Hepatocyte (in vitro differentiated cells): ENCODE data around the gene ESYT3. TPM values are rescaled to one million over a fixed set of nuclear protein-coding genes. Genes with fewer than 3 reads are reported as not detected.
"Not testable (repeated sequence)": the region's sequence is repeated elsewhere in the genome, so short reads cannot be mapped to it uniquely, and the experiment has no call there.

Source experiments
- DNase-seq: peaks from one replicate; pipeline ENCODE4 v3.0.0-alpha.2; 2016; ENCODE audit warnings: low spot score
- H2AFZ ChIP-seq: fragments of 200-600 bp; sonication (generic); 2 replicates; pipeline ENCODE4 v1.6.0; 2016; ENCODE audit warnings: antibody characterized with exemption, mild to moderate bottlenecking
- H3K27ac ChIP-seq: fragments of 200-600 bp; sonication (generic); 2 replicates; pipeline ENCODE4 v1.5.1; 2016; ENCODE audit warnings: mild to moderate bottlenecking
- H3K27me3 ChIP-seq: fragments of 200-600 bp; sonication (generic); 2 replicates; pipeline ENCODE4 v1.6.1; 2016
- H3K36me3 ChIP-seq: fragments of 200-600 bp; sonication (generic); replicated peaks from 2 replicates; pipeline ENCODE4 v1.5.1; 2016; ENCODE audit warnings: low read depth; ENCODE audit not compliant: insufficient read depth
- H3K4me1 ChIP-seq: fragments of 200-600 bp; sonication (generic); 2 replicates; pipeline ENCODE4 v1.5.1; 2016; ENCODE audit warnings: mild to moderate bottlenecking, moderate library complexity; ENCODE audit not compliant: insufficient read depth
- H3K4me2 ChIP-seq: fragments of 200-600 bp; sonication (generic); 2 replicates; pipeline ENCODE4 v1.6.0; 2016
- H3K4me3 ChIP-seq: fragments of 200-600 bp; sonication (generic); 2 replicates; pipeline ENCODE4 v1.5.1; 2016; ENCODE audit warnings: mild to moderate bottlenecking
- H3K79me2 ChIP-seq: fragments of 200-600 bp; sonication (generic); 2 replicates; pipeline ENCODE4 v1.6.0; 2017; ENCODE audit warnings: mild to moderate bottlenecking
- H3K9me2 ChIP-seq: fragments of 200-600 bp; sonication (generic); replicated peaks from 2 replicates; pipeline ENCODE4 v1.6.0; 2017; ENCODE audit warnings: mild to moderate bottlenecking; ENCODE audit not compliant: insufficient read depth
- H3K9me3 ChIP-seq: fragments of 200-600 bp; sonication (generic); 2 replicates; pipeline ENCODE4 v1.5.1; 2016; ENCODE audit warnings: low read depth, mild to moderate bottlenecking
- H4K20me1 ChIP-seq: fragments of 200-600 bp; sonication (generic); 2 replicates; pipeline ENCODE4 v1.6.0; 2016; ENCODE audit warnings: mild to moderate bottlenecking; ENCODE audit not compliant: insufficient read depth, poor library complexity, severe bottlenecking
- EZH2 ChIP-seq: fragments of 200-600 bp; sonication (generic); IDR thresholded peaks from 2 replicates; pipeline ENCODE4 v1.6.1; 2016; ENCODE audit warnings: antibody characterized with exemption, mild to moderate bottlenecking, borderline replicate concordance
- EZH2phosphoT487 ChIP-seq: fragments of 200-600 bp; sonication (generic); IDR thresholded peaks from one replicate; pipeline ENCODE4 v1.6.1; 2018; ENCODE audit warnings: antibody characterized with exemption, mild to moderate bottlenecking, low read depth, moderate library complexity; ENCODE audit not compliant: unreplicated experiment, severe bottlenecking
- WGBS: methylation state at CpG from one replicate; pipeline ENCODE4 v1.1.6; 2016; ENCODE audit warnings: low lambda C conversion rate; ENCODE audit errors: missing lambda C conversion rate; 5-methylcytosine and 5-hydroxymethylcytosine counted together
- polyA plus RNA-seq: library from polyadenylated mRNA; unstranded; fragments of >200 nt; fragmentation: Nextera tagmentation; extraction: Ambion mirVana; gene quantifications from 2 replicates; pipeline ENCODE4 v1.2.1, GENCODE V29; 2016
- total RNA-seq: library from RNA; depleted of rRNA; stranded (reverse); fragments of >200 nt; gene quantifications from 2 replicates; pipeline ENCODE4 v1.2.3, GENCODE V29; 2014
- TF ChIP-seq, protein P1 (sequence below): fragments of 200-600 bp; sonication (generic); IDR thresholded peaks from 2 replicates; pipeline ENCODE4 v1.5.1; 2016; ENCODE audit warnings: antibody characterized with exemption, mild to moderate bottlenecking; ENCODE audit not compliant: poor library complexity

Gene ESYT3
- total and polyA plus RNA-seq, 2 experiments from 2014 or later, result 0.47 to 1.1 TPM

DNA sequence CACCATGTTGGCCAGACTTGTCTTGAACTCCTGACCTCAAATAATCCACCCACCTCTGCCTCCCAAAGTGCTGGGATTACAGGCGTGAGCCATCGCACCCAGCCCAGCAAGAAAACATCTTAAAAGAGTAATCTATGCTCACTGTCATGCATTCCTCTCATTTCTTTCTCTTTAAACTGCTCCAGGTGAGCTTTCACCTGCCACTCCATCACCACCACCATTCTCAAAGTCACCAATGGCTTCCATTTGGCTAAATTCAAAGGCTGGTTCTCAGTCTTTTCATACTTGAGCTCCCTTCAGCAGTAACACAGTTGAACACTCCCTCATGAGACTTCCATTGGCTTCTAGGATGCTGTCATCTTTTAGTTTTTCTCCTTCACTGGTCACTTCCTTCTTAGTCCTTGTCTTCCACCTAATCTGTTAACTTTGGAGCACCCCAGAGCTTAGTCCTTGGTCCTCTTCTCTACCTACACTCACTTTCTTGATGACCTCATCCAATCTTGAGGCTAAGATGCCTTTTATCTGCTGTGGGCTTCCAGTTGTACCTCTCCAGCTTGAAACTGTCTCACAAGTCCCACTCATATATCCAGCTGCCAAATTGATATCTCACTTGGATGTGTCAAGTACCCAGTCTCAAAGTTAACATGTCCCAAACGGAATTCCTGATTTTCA, 27.0 kb upstream of the ESYT3 start:
- WGBS, result 89% methylated on average over 3 of the region's 3 CpGs
- Histone ChIP-seq H2AFZ (no peak overlapping the region), H3K9me3 (no peaks in the 10 kb centered on the region), H3K9me2 (no peaks in the 10 kb centered on the region), H3K27me3 (no peaks in the 10 kb centered on the region), H3K4me1 (no peaks in the 10 kb centered on the region), H3K79me2 (no peaks in the 10 kb centered on the region), H4K20me1 (no peaks in the 10 kb centered on the region), H3K27ac (no peak overlapping the region), H3K4me3 (no peak overlapping the region), H3K4me2 (no peak overlapping the region), H3K36me3 (no peaks in the 10 kb centered on the region)
- DNase-seq, result no peak
- TF ChIP-seq EZH2 (no peak), EZH2phosphoT487 (no peak)
- TF ChIP-seq, protein P1, sequence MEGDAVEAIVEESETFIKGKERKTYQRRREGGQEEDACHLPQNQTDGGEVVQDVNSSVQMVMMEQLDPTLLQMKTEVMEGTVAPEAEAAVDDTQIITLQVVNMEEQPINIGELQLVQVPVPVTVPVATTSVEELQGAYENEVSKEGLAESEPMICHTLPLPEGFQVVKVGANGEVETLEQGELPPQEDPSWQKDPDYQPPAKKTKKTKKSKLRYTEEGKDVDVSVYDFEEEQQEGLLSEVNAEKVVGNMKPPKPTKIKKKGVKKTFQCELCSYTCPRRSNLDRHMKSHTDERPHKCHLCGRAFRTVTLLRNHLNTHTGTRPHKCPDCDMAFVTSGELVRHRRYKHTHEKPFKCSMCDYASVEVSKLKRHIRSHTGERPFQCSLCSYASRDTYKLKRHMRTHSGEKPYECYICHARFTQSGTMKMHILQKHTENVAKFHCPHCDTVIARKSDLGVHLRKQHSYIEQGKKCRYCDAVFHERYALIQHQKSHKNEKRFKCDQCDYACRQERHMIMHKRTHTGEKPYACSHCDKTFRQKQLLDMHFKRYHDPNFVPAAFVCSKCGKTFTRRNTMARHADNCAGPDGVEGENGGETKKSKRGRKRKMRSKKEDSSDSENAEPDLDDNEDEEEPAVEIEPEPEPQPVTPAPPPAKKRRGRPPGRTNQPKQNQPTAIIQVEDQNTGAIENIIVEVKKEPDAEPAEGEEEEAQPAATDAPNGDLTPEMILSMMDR, result no peak

DNA sequence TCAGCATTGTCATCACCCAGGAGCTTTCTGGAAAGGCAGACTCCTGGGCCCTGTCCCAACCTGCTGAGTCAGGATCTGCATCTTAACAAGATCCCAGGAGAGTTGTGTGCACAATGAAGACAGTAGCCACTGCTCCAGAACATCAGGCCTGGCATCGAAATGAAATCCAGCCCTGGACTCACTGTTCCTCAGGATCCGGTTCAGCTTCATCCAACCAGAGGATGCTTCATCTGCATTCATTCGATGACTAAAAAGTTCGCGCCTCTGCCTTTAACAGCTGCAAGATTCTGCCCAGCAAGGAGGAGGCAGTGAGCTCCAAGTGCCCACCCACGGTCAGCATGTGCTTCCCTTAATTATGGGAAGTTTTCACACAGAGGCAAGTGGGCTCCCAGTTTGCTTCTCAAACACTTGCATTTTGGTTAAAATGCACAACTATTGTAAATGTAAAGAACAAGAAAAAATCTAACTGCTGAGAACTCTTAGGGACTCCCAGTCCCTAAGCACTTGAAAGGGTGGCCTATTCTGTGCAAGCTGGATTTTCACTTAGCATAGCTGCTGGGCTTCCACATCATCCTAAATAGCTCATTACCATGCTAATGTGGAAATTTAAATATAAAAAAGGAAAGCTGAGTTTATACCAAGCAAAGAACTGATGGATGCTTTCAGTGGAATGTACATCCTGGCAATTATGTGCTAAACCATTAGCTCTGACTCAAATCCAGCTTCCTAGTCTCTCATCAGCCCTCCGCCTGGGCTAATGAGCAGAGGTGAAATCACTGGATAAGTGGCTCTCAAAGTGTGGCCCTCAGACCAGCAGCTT, 25.5 kb upstream of the ESYT3 start:
- no peak for TF ChIP-seq EZH2phosphoT487
- TF ChIP-seq EZH2, result no peak
- TF ChIP-seq, protein P1, result no peak
- Histone ChIP-seq H3K4me2 (no peak overlapping the region), H2AFZ (no peak overlapping the region), H3K27ac (no peak overlapping the region), H3K4me1 (no peaks in the 10 kb centered on the region), H3K27me3 (no peaks in the 10 kb centered on the region), H4K20me1 (no peaks in the 10 kb centered on the region), H3K4me3 (no peak overlapping the region), H3K79me2 (no peaks in the 10 kb centered on the region), H3K36me3 (no peaks in the 10 kb centered on the region), H3K9me2 (no peaks in the 10 kb centered on the region), H3K9me3 (no peaks in the 10 kb centered on the region)
- no peak for DNase-seq
- WGBS, result 61% methylated on average over 7 of the region's 7 CpGs

DNA sequence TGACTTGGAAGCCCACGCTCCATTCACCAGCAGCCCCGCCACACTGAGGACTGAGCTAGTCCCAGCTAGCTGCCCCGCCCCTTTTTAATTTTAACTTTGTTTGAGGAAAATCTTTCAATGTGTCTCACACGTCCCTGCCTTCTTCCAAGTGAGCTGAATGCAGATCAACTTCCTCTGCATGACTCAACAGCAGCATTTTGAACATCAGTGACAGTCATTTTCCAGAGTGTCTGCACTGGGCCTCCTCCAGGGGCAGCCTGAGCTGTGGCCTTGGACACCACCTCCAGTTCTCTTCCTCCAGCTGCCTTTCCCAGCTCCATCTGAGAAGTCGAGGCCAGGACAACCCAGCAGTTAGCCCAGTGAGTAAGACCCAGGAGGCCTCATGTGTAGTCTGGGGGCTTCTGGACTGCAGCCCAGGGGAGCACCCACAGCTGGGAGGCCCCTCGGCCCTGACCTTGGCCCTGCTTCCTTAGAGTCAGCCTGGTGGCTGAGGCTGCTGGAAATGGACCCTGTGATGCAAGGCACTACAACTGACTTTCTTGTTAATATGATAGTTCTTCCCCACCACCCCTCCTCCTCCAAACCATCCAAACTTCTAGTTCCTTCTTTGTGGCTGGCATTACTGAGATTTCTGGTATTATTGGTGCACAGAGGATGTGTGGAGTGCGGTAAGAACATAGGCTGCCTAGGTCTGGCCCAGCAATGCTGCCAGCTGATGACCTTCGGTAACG, 21.4 kb upstream of the ESYT3 start:
- Histone ChIP-seq H3K27ac (no peak overlapping the region), H2AFZ (no peak overlapping the region), H3K36me3 (no peaks in the 10 kb centered on the region), H3K4me1 (no peaks in the 10 kb centered on the region), H3K27me3 (no peaks in the 10 kb centered on the region), H3K9me2 (no peaks in the 10 kb centered on the region), H3K4me3 (no peak overlapping the region), H4K20me1 (no peaks in the 10 kb centered on the region), H3K4me2 (no peak overlapping the region), H3K9me3 (no peaks in the 10 kb centered on the region), H3K79me2 (no peaks in the 10 kb centered on the region)
- DNase-seq, result no peak
- WGBS, result 83% methylated on average over 9 of the region's 9 CpGs
- TF ChIP-seq EZH2phosphoT487, result no peak
- no peak for TF ChIP-seq EZH2
- TF ChIP-seq, protein P1, result no peak

DNA sequence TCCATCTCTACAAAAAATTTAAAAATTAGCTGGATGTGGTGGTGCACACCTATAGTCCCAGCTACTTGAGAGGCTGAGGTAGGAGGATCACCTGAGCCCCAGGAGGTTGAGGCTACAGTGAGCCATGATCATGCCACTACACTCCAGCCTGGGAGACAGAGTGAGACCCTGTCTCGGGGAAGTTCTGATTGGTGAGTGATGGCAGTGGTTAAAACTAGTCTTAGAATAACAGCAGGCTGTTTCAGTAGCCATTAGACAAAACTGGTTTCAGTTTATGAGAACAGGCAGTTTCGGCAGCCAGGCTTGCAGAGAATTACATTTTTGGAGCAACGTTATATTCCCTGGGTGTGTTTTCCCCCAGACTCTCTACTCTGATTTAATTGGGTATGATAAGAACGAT, 18.2 kb upstream of the ESYT3 start:
- not testable (repeated sequence) for H3K79me2 ChIP-seq, H3K9me3 ChIP-seq, H3K4me1 ChIP-seq, H3K9me2 ChIP-seq, H2AFZ ChIP-seq, H4K20me1 ChIP-seq, H3K4me2 ChIP-seq, H3K27ac ChIP-seq, H3K4me3 ChIP-seq, DNase-seq, H3K36me3 ChIP-seq, H3K27me3 ChIP-seq
- 88% methylated on average over 4 of the region's 4 CpGs for WGBS
